PC-9 (cell line): Measurements from ENCODE around the gene AGAP1.

Source experiments
- CTCF ChIP-seq: fragments of 200-600 bp; sonication (generic); conservative IDR thresholded peaks from 2 replicates; pipeline ENCODE4 v1.6.1; 2017; ENCODE audit warnings: mixed run types, antibody characterized with exemption, mild to moderate bottlenecking, moderate library complexity
- EZH2 ChIP-seq: fragments of 200-600 bp; sonication (generic); IDR thresholded peaks from 2 replicates; pipeline ENCODE4 v1.8.0; 2017; ENCODE audit warnings: antibody characterized with exemption, low read depth

- no peak for TF ChIP-seq CTCF
- no peak for TF ChIP-seq EZH2
These were observed 425.0 kb downstream of the AGAP1 start for GRCh38 chr2:235918876-235919275.
